Measurements from ENCODE around the gene KIF16B.

- TF ChIP-seq KHSRP (IDR thresholded peaks at IDR 0.05), result no peak
- no peak for TF ChIP-seq ZNF124 (CRISPR knock-in tag; IDR thresholded peaks at IDR 0.05)
- no peak for TF ChIP-seq FOXO4 (CRISPR knock-in tag; IDR thresholded peaks at IDR 0.05)
- no peak for TF ChIP-seq REST (IDR thresholded peaks at IDR 0.05; ENCODE audit: borderline replicate concordance)
- no peak for TF ChIP-seq REST (CRISPR knock-in tag; IDR thresholded peaks at IDR 0.05; ENCODE audit: low read depth)
- TF ChIP-seq CREM (IDR thresholded peaks at IDR 0.05; ENCODE audit: low read depth), result no peak
- TF ChIP-seq DPF2 (IDR thresholded peaks at IDR 0.05), result no peak
- TF ChIP-seq ETS1 (conservative IDR thresholded peaks at IDR 0.05; ENCODE audit: control insufficient read depth, low read depth, low read length), result no peak
- no peak for TF ChIP-seq ZNF23 (CRISPR knock-in tag; IDR thresholded peaks at IDR 0.05)
Observed at GRCh38 chr20:16433293-16433580, 140.0 kb downstream of the KIF16B start.
